ENCODE results near the gene NDUFAF7. TPM values are rescaled to one million over a fixed set of nuclear protein-coding genes. Genes with fewer than 3 reads are reported as not detected.

The NDUFAF7 gene
- polyA plus RNA-seq, 2 of the 4 experiments (the other 2 are of a cell fraction), result 28.8 to 48.0 TPM

DNA sequence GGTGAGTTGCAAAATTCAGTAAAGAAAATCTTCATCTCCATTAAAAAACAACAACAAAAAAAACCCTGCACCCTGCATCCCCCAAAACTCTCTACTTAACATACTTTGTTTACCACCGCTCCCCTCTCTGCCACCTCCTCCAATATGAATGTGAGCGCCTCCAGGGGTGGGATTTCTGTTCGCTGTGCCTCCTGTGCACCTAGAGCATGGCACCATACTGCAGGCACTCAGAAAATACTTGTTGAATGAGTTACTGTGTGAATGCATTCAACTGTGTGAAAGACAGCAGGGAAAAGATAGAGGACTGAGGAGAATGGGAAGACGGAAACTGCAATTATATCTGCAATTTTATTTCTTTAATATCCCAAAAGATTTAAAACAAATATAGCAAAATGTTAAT lies 4.6 kb upstream of the NDUFAF7 start (continued):
- no peak for TF ChIP-seq FOXS1 (CRISPR knock-in tag; IDR thresholded peaks at IDR 0.05)
- TF ChIP-seq, protein P1, sequence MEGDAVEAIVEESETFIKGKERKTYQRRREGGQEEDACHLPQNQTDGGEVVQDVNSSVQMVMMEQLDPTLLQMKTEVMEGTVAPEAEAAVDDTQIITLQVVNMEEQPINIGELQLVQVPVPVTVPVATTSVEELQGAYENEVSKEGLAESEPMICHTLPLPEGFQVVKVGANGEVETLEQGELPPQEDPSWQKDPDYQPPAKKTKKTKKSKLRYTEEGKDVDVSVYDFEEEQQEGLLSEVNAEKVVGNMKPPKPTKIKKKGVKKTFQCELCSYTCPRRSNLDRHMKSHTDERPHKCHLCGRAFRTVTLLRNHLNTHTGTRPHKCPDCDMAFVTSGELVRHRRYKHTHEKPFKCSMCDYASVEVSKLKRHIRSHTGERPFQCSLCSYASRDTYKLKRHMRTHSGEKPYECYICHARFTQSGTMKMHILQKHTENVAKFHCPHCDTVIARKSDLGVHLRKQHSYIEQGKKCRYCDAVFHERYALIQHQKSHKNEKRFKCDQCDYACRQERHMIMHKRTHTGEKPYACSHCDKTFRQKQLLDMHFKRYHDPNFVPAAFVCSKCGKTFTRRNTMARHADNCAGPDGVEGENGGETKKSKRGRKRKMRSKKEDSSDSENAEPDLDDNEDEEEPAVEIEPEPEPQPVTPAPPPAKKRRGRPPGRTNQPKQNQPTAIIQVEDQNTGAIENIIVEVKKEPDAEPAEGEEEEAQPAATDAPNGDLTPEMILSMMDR (IDR thresholded peaks at IDR 0.05), result no peak
- no peak for TF ChIP-seq TFCP2L1 (CRISPR knock-in tag; IDR thresholded peaks at IDR 0.05)
- TF ChIP-seq RAD21 (conservative IDR thresholded peaks at IDR 0.05 in 1 of 2, IDR thresholded peaks at IDR 0.05 in 1 of 2), result no peak

- DNase-seq (ENCODE audit: low read depth in 1 of 2, low spot score in 1 of 2), result no peak
- TF ChIP-seq ZFP36 (IDR thresholded peaks at IDR 0.05; ENCODE audit: borderline replicate concordance, partially characterized antibody), result no peak
- TF ChIP-seq ZNF302 (CRISPR knock-in tag; IDR thresholded peaks at IDR 0.05), result no peak
- TF ChIP-seq USF2 (IDR thresholded peaks at IDR 0.05), result no peak
- TF ChIP-seq SMC3 (IDR thresholded peaks at IDR 0.05), result no peak
- no peak for TF ChIP-seq ESRRA (IDR thresholded peaks at IDR 0.05; ENCODE audit: borderline replicate concordance, low read length)
- no peak for TF ChIP-seq CBX8 (IDR thresholded peaks at IDR 0.05)
- no peak for TF ChIP-seq NFE2L2 (conservative IDR thresholded peaks at IDR 0.05; ENCODE audit: low read length)
- no peak for TF ChIP-seq MAFK (IDR thresholded peaks at IDR 0.05; ENCODE audit: partially characterized antibody)
- no peak for TF ChIP-seq KDM5A (IDR thresholded peaks at IDR 0.05)
- TF ChIP-seq, protein P1 (IDR thresholded peaks at IDR 0.05), result no peak
- no peak for TF ChIP-seq RAD21 (conservative IDR thresholded peaks at IDR 0.05 in 1 of 2, IDR thresholded peaks at IDR 0.05 in 1 of 2)
- TF ChIP-seq CBX2 (IDR thresholded peaks at IDR 0.05; ENCODE audit: borderline replicate concordance, low read depth), result no peak
- TF ChIP-seq CEBPB (IDR thresholded peaks at IDR 0.05), result no peak
- no peak for TF ChIP-seq HOXB13 (CRISPR knock-in tag; IDR thresholded peaks at IDR 0.05; ENCODE audit: low read depth)
- no peak for ATAC-seq
- ChIA-PET CTCF (no interaction called here), POLR2A (no interaction called here)
- no peak overlapping the region for H3K4me3 ChIP-seq
- H3K9me3 ChIP-seq, result no peaks in the 10 kb centered on the region
- peak overlapping the region; percentile 98; the same call in 1 of the 3 replicates for H3K4me2 ChIP-seq
- WGBS (ENCODE audit: missing lambda C conversion rate), result 91% methylated on average over 3 of the region's 3 CpGs
- H3K27ac ChIP-seq, result no peak overlapping the region
- no peak for FAIRE-seq
- H3K4me1 ChIP-seq, result peaks cover 31% of the 10 kb centered on the region
These were observed 2.7 kb upstream of the NDUFAF7 start for GRCh38 chr2:37228788-37229187.

DNA sequence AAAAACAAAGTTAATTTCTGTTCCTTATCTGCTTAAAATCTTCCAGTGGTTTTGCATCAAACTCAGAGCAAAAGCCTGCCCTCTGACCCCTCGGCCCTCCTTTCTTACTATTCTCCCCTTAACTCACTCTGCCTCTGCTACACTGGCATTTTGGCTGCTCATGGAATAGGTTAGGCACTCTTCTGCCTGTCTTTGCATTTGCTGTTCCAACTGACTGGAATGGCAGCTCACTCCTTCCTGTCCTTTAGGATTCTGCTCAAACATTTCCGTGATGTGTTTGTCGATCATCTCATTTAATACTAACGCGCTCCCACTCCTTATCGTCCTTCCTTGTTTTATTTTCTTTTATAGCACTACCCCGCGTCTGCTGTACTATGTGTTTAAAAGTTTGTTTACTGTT lies 877 bp upstream of the NDUFAF7 start:
- peak; percentile 15 to 22 for DNase-seq (ENCODE audit: low read depth in 1 of 2, low spot score in 1 of 2)
- TF ChIP-seq KDM1A (IDR thresholded peaks at IDR 0.05; ENCODE audit: low read depth) (no peak), FOXS1 (CRISPR knock-in tag; IDR thresholded peaks at IDR 0.05) (no peak), REST (IDR thresholded peaks at IDR 0.05) (0 out of 2 replicates have a peak, but pooled peaks have one; percentile 12)
- TF ChIP-seq, protein P2, sequence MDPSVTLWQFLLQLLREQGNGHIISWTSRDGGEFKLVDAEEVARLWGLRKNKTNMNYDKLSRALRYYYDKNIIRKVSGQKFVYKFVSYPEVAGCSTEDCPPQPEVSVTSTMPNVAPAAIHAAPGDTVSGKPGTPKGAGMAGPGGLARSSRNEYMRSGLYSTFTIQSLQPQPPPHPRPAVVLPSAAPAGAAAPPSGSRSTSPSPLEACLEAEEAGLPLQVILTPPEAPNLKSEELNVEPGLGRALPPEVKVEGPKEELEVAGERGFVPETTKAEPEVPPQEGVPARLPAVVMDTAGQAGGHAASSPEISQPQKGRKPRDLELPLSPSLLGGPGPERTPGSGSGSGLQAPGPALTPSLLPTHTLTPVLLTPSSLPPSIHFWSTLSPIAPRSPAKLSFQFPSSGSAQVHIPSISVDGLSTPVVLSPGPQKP (IDR thresholded peaks at IDR 0.05; ENCODE audit: low read depth, low read length), result no peak
- Histone ChIP-seq H3K9me3 (no peaks in the 10 kb centered on the region), H3K27ac (peak overlapping the region; percentile 92 to 95), H3K4me2 (peak overlapping the region; percentile 98), H3K4me1 (peaks cover 27% of the 10 kb centered on the region), H3K4me3 (peak overlapping the region; percentile 91)
- CTCF ChIA-PET, result interaction anchor here (1.2 to 1.6 kb wide), 2 partner anchors 10 to 34 kb away, joined by 3 read pairs; no protein-coding TSS in a partner anchor
- WGBS (ENCODE audit: missing lambda C conversion rate), result 2% methylated on average over 8 of the region's 8 CpGs
- POLR2A ChIA-PET, result no interaction called here
- no peak for FAIRE-seq
- ATAC-seq, result peak in 1 of 2 experiments; percentile 36; a peak in 3 of 6 replicates
